IPS-20b (cell line): ENCODE results near the gene MCOLN2.

Experiments used
- H3K27ac ChIP-seq: one replicate; pipeline ENCODE4 v1.5.1; 2013; ENCODE audit warnings: low read length
- H3K27me3 ChIP-seq: 2 replicates; pipeline ENCODE4 v1.6.1; 2013; ENCODE audit warnings: mild to moderate bottlenecking, low read length, inconsistent platforms; ENCODE audit not compliant: insufficient read depth
- H3K36me3 ChIP-seq: 2 replicates; pipeline ENCODE4 v1.6.1; 2013; ENCODE audit warnings: low read depth, mild to moderate bottlenecking, inconsistent platforms, low read length, moderate library complexity; ENCODE audit not compliant: insufficient read depth
- H3K4me1 ChIP-seq: 2 replicates; pipeline ENCODE4 v1.6.1; 2013; ENCODE audit warnings: mild to moderate bottlenecking, control low read depth, inconsistent platforms, low read length, moderate library complexity; ENCODE audit not compliant: insufficient read depth
- H3K4me3 ChIP-seq: 2 replicates; pipeline ENCODE4 v1.5.1; 2013; ENCODE audit warnings: mild to moderate bottlenecking, low read length, inconsistent platforms
- H3K9ac ChIP-seq: 2 replicates; pipeline ENCODE4 v1.6.1; 2013; ENCODE audit warnings: low read depth, mild to moderate bottlenecking, inconsistent platforms, low read length, moderate library complexity
- H3K9me3 ChIP-seq: 2 replicates; pipeline ENCODE4 v1.6.1; 2013; ENCODE audit warnings: mild to moderate bottlenecking, low read depth, low read length, inconsistent platforms; ENCODE audit not compliant: insufficient read depth

Gene MCOLN2

DNA sequence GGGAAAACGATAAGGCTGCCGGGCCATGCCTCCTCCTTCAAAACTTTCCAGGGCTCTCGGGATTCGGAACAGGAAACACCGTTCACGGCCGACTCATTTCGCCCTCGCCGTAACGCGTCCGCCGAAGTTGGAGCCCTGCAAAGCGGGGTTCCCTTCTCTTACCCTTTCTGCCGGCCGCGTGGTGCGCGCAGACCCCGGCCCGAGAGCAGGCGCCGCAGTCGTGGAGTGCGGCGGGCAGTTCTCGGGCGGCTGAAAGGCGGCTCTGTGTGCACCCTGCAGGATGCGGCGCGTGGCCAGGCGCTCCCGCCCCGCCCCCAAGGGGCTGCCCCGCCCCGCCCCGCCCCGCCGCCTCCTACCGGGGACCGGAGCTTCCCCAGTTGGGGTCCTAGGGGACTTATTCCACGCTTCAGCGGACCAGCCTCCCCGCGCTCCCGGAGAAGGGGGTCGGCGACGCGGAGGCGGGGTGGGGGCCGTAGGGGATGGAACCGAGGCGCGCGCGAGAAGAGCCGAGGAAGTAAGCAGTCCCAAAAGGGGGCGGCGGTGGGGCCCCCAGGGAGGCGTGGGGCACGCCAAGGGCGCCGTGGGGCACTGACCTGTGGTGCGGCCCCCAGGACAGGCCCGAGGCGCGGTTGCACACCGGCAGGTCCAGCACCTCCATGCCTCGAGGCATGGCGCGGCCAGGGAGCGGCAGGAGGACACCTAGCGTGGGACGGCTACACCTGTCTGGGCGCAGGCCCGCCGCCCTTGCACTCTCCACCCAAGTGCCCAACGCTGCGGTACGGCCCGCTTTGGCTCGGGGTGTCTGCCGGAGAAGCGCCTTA, at the start of gene MCOLN2:
TSS of gene MCOLN2 (minus strand) at position 268 of the 821 bp plus-strand sequence. CDS start at position 27, 241 bp downstream.
- peak within 1 kb of the TSS; percentile 61; the same call in 1 of the 2 replicates for H3K9ac ChIP-seq
- no peaks in the 10 kb centered on the region; the same call in 1 of the 2 replicates for H3K9me3 ChIP-seq
- H3K4me3 ChIP-seq, result peak within 1 kb of the TSS; percentile 74
- H3K4me1 ChIP-seq, result peaks cover 3% of the 10 kb centered on the region; the same call in 1 of the 2 replicates
- no peak within 1 kb of the TSS for H3K27ac ChIP-seq
- H3K27me3 ChIP-seq, result peaks cover 80% of the 10 kb centered on the region
- no peaks in the 10 kb centered on the region for H3K36me3 ChIP-seq

DNA sequence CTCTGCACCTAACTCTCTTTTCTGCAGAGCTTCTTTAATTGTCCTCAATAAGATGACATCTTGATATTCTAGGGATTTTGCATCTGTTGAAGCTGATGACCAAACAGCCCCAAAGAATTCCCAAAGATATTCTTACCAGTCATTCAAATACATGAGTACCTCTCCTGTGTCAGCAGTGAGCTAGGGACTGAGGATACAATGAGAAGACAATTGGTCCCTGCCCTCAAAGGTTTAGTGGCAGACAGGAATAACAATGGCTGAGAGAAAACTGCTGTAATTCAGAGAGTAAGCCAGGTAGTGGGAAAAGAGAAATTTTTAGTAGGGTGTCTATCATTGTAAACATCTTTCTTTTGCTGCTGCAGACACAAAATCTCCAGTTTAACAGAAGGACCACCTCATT, 45.5 kb upstream of the MCOLN2 start:
- no peaks in the 10 kb centered on the region for H3K9me3 ChIP-seq
- H3K4me3 ChIP-seq, result no peak overlapping the region
- H3K27me3 ChIP-seq, result peaks cover 33% of the 10 kb centered on the region
- H3K27ac ChIP-seq, result no peak overlapping the region
- no peaks in the 10 kb centered on the region for H3K36me3 ChIP-seq
- no peak overlapping the region for H3K9ac ChIP-seq
- peaks cover 9% of the 10 kb centered on the region; the same call in 1 of the 2 replicates for H3K4me1 ChIP-seq

DNA sequence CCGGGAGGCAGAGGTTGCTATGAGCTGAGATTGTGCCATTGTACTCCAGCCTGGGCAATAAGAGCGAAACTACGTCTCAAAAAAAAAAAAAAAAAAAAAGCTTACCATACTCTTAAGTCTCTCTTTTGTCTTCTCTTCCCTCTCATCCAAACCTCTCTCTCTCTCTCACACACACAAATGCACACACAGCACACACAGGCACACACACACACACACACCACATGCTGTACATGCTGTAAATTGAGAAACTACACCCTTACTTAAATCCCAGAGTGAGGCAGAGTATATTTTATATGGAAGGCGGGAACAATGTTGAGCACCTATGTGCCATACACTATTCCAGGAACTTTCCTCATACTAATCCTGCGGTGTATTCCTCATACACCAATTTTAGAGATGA, 44.9 kb upstream of the MCOLN2 start:
- Histone ChIP-seq H3K4me3 (no peak overlapping the region), H3K9me3 (no peaks in the 10 kb centered on the region), H3K4me1 (peaks cover 4% of the 10 kb centered on the region; the same call in 1 of the 2 replicates), H3K27ac (no peak overlapping the region), H3K27me3 (peaks cover 27% of the 10 kb centered on the region), H3K36me3 (no peaks in the 10 kb centered on the region), H3K9ac (no peak overlapping the region)

DNA sequence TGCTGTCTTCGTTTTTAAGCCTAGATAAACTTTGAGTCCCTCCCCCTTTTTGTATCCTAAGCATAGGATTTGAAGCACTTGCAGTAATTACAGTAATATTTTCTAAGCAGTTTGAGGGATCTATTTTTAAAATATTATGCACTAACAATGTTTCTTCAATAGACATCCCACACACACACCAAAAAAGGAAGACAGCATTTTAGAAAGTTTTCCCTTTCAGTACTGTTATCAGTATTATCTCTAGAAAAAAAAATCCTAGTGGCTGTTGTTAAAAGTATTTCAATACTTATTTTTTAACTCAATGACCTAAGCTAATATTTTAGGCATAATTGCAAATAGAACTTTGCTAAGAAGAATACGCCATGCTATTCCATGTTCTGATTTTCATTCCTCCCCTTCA, 36.3 kb upstream of the MCOLN2 start:
- Histone ChIP-seq H3K9ac (no peak overlapping the region), H3K4me1 (no peaks in the 10 kb centered on the region), H3K27me3 (no peaks in the 10 kb centered on the region), H3K9me3 (no peaks in the 10 kb centered on the region), H3K27ac (no peak overlapping the region), H3K4me3 (no peak overlapping the region), H3K36me3 (no peaks in the 10 kb centered on the region)

DNA sequence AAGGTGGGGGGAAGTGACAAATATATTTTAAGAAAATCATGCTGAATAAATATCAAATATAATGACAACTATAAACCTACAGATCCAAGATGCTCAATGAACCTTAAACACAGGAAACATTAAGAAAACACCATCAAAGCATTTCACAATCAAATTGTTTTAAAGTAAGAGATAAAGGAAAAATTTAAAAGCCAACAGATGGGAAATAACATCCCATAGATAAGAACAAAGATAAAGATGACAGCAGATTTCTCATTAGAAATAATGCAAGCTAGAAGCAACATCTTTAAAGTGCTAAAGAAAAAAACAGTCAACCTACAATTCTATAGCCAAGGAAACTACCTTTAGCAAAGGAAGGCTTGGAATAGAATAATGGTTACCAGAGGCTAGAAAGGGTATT, 33.6 kb upstream of the MCOLN2 start:
- H3K36me3 ChIP-seq, result no peaks in the 10 kb centered on the region
- H3K9me3 ChIP-seq, result no peaks in the 10 kb centered on the region
- no peak overlapping the region for H3K27ac ChIP-seq
- H3K27me3 ChIP-seq, result no peaks in the 10 kb centered on the region
- no peak overlapping the region for H3K4me3 ChIP-seq
- no peak overlapping the region for H3K9ac ChIP-seq
- no peaks in the 10 kb centered on the region for H3K4me1 ChIP-seq

DNA sequence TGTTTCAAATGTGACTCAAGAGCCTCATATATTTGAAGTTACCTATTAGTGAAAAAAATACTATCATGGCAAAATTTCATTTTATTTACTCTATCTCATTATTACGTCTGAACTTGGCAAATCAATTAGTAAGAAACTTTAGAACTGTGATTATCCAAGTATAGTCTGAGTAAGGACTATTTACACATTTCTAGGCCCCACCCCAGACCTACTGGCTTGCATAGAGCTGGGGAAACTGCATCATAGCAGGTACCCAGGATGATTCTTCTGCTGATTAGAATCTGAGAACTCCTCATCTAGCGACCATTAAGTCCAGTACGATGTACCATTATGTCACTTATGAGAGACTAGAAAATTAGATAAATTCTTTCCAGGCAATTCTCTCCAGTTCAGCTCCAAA, 31.2 kb upstream of the MCOLN2 start:
- Histone ChIP-seq H3K27me3 (no peaks in the 10 kb centered on the region), H3K9ac (no peak overlapping the region), H3K9me3 (no peaks in the 10 kb centered on the region), H3K4me3 (no peak overlapping the region), H3K36me3 (no peaks in the 10 kb centered on the region), H3K27ac (no peak overlapping the region), H3K4me1 (no peaks in the 10 kb centered on the region)

DNA sequence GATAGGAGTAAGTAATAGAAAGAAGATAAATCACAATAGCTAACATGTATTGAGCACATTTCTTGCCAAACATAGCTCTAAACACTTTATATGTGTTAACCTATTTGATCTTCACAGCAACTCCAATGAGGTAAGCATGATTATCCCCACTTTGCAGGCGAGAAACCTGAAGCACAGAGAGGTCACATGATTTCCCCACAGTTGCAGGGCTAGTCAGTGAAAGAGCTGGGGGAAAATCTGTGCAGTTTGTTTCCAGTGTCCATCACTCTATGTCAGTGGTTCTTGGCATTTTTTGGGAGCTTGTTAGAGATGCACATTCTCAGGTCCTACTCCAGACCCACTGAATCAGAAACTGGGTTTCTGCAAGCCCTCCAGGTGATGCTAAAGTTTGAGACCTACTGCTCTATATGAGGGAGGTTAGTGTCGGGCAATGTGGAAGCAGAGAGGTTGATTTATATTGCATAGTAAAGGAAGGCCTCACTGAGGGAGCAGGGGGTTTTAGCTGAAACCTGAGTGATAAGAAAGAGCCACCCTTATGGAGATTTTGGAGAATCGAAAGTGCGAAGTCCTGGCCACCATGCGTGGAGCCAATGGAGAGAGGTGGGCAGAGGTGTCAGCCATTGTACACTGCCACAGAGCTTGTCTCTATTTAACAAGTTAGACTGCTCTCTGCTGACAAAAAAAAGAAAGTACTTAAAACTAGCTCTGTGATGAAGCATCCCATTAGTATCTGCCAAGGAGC, 30.5 kb upstream of the MCOLN2 start:
- H3K36me3 ChIP-seq, result no peaks in the 10 kb centered on the region
- no peaks in the 10 kb centered on the region for H3K4me1 ChIP-seq
- H3K27ac ChIP-seq, result no peak overlapping the region
- H3K9ac ChIP-seq, result no peak overlapping the region
- no peaks in the 10 kb centered on the region for H3K27me3 ChIP-seq
- H3K4me3 ChIP-seq, result no peak overlapping the region
- H3K9me3 ChIP-seq, result no peaks in the 10 kb centered on the region

DNA sequence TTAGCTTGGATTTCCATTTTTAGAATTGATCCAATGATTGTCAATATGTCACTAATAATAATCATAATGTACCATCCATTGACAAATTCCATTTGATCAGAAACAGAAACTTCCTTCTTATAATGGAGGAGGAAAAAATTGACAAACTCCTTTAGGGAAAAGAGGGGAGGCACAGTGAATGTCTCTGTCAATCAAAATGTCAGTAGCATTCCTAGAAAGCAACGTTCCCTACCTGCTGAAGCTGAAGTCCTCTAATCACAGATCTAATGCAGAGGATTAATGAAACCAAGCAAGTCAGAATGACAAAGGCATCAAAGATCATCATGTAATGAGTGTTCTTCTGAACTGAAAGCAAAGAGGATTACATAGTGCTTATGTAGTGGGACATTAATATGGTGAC, 29.0 kb upstream of the MCOLN2 start:
- Histone ChIP-seq H3K4me3 (no peak overlapping the region), H3K27ac (no peak overlapping the region), H3K9ac (no peak overlapping the region), H3K36me3 (no peaks in the 10 kb centered on the region; the same call in 1 of the 2 replicates), H3K27me3 (no peaks in the 10 kb centered on the region), H3K9me3 (no peaks in the 10 kb centered on the region), H3K4me1 (no peaks in the 10 kb centered on the region)

DNA sequence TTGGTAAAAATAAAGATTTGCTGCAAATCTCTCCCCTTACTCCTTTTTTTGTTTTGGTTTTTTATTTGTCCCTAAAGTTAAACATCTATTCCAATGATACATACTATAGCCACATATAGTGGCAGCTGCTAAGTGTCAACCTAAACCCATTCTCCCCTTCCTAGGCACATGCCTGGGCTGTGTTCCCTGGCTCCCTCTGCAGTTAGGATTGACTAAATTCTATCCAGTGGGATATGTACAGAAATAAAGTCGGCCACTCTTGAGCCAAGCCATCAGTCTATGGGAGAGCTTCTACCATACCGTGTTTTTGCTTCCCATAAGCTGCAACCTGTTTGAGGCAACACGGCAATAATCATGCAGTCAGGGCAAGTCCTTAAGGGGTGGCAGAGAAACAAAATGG, 27.8 kb upstream of the MCOLN2 start:
- Histone ChIP-seq H3K9me3 (no peaks in the 10 kb centered on the region), H3K27ac (no peak overlapping the region), H3K36me3 (no peaks in the 10 kb centered on the region; the same call in 1 of the 2 replicates), H3K9ac (no peak overlapping the region), H3K4me1 (no peaks in the 10 kb centered on the region), H3K27me3 (no peaks in the 10 kb centered on the region), H3K4me3 (no peak overlapping the region)

DNA sequence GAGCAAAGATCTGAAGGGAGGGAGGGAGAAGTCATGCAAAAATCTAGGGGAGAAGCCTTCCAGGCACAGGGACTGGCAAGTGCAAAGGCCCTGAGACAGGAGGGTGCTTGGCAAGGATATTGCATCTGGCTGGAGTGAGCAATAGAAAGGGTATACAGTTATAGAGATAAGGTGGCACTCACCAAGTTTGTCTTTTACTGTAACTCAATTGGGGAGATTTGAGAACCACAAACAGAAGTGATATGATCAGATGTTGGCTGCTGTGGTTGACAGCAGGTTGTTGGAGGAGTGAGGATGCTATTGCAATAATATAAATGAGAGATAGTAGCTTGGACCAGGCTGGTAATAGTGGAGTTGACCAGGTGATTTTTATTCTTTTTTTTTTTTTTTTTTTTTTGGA, 25.8 kb upstream of the MCOLN2 start:
- no peaks in the 10 kb centered on the region; the same call in 1 of the 2 replicates for H3K36me3 ChIP-seq
- H3K4me1 ChIP-seq, result no peaks in the 10 kb centered on the region
- no peaks in the 10 kb centered on the region for H3K9me3 ChIP-seq
- H3K9ac ChIP-seq, result no peak overlapping the region
- H3K4me3 ChIP-seq, result no peak overlapping the region
- H3K27ac ChIP-seq, result no peak overlapping the region
- H3K27me3 ChIP-seq, result no peaks in the 10 kb centered on the region

DNA sequence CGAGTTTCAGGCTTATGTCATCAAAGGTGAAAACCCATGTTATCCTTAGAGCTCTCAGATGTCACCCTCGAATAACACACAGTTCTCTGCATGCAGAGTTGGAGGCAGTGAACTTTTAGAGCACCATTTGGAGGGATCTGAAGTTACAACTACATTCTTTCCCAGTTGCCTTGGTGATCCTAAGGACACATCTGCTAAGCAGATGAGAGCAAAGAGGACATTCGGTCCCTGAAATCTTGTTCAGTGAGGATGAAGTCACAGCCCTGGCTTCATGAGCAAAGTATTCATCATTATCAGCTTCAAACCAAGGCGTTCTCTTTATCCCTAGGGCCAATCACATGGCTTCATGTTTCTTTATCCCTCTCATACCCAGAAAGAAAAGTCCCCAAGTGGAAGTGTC, 23.1 kb upstream of the MCOLN2 start:
- no peaks in the 10 kb centered on the region for H3K4me1 ChIP-seq
- no peak overlapping the region for H3K27ac ChIP-seq
- no peak overlapping the region for H3K9ac ChIP-seq
- no peaks in the 10 kb centered on the region for H3K9me3 ChIP-seq
- H3K4me3 ChIP-seq, result no peak overlapping the region
- no peaks in the 10 kb centered on the region; the same call in 1 of the 2 replicates for H3K36me3 ChIP-seq
- no peaks in the 10 kb centered on the region for H3K27me3 ChIP-seq

DNA sequence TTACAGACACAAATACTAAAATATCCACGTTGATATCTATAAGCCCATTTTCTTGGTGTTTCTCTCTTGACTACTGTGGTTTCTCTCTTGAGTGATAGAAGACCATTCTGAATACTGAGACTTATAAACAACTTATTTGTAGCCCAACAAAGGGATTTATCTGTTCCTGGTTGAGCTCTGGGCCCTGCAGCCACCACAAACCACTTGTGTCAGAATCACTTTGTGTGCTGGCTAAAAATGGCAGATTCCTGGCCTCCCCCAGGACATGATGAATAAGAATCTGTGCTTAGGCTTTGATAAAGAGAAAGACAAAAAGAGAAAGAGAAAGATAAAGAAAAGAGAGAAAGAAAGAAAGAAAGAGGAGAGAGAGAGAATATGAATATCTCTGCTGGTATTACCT, 18.9 kb upstream of the MCOLN2 start:
- Histone ChIP-seq H3K9me3 (no peaks in the 10 kb centered on the region), H3K27me3 (no peaks in the 10 kb centered on the region), H3K36me3 (no peaks in the 10 kb centered on the region), H3K9ac (no peak overlapping the region), H3K27ac (no peak overlapping the region), H3K4me1 (no peaks in the 10 kb centered on the region), H3K4me3 (no peak overlapping the region)
